Measurements from ENCODE around the gene PSMC2. TPM values are rescaled to one million over a fixed set of nuclear protein-coding genes. Genes with fewer than 3 reads are reported as not detected.
A peak's percentile ranks its signal among the peaks of the same experiment; 100 is the strongest.

PSMC2 gene
- polyA plus RNA-seq, 3 donors = 61.4 to 120 (median 104) TPM

DNA sequence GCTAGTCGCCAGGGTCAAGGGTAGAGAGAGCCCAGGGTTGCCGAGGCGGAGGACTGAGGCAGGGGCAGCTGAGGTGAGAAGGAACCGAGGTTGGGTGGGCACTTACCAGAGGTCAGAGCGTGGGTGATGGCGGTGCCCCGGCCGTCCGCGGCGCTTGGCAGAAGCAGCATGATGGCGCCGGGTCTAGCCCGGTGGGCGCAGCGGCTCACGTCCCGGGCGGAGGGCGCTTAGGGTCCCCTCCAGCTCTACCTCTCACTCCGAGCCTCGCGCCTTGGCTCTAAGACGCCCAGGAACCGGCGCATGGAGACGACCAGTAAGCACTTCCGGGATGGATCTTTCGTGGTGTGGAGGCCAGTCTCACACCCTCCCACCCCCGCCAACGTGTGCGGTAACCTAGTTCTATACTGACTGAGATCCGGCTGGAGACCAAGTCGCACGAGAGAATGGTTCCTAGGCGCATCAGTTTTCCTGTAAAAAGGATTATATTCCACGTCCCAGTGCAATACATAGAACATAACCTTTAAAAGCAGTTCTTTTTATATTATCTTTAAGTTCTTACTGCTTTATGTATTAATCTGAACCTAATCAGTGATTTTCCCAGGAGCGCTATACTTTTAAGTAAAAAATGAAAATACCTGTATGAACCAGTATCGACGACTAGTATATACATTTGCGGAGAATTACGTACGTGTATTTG, 2.8 kb upstream of the PSMC2 start, which contains the start of gene DNAJC2:
Gene DNAJC2, minus strand, starts transcription at position 315 of the 697 bp plus-strand sequence. Its CDS starts 145 bp downstream, at position 170.
- Histone ChIP-seq H3K9me3 (replicated peaks in 1 of 2; ENCODE audit: control insufficient read depth in 1 of 2, insufficient read depth in 1 of 2, low read length in 2 of 2) (no peaks in the 10 kb centered on the region), H3K27me3 (ENCODE audit: control insufficient read depth in 2 of 2, insufficient read depth in 2 of 2, low read length in 2 of 2) (no peaks in the 10 kb centered on the region), H4K20me1 (ENCODE audit: insufficient read depth, low read length) (no peaks in the 10 kb centered on the region), H3K4me2 (replicated peaks; ENCODE audit: extremely low read depth, low read length, poor library complexity, severe bottlenecking) (peak within 1 kb of the TSS; percentile 97), H3K27ac (ENCODE audit: low read depth in 1 of 2, low read length in 2 of 2) (peak within 1 kb of the TSS; percentile 88 to 95), H3K79me2 (ENCODE audit: insufficient read depth, low read length) (peaks cover 82% of the 10 kb centered on the region), H3K4me1 (ENCODE audit: control insufficient read depth in 1 of 2, insufficient read depth in 2 of 2, low read length in 2 of 2) (peaks cover 33 to 55% of the 10 kb centered on the region in 2 donors), H3K36me3 (replicated peaks in 1 of 2; ENCODE audit: control insufficient read depth in 1 of 2, insufficient read depth in 2 of 2, low read length in 2 of 2) (peaks cover 21 to 23% of the 10 kb centered on the region in 2 donors), H2AFZ (ENCODE audit: insufficient read depth, low read depth, low read length, poor library complexity, severe bottlenecking) (peak within 1 kb of the TSS; percentile 98), H3K9ac (ENCODE audit: insufficient read depth, low read length, poor library complexity, severe bottlenecking) (peak within 1 kb of the TSS; percentile 95), H3K4me3 (replicated peaks in 1 of 3; ENCODE audit: low read depth in 2 of 3, low read length in 3 of 3) (peak within 1 kb of the TSS; percentile 78 to 98 (median 90))
- H3K36me3 Mint-ChIP-seq = peaks cover 23 to 25% of the 10 kb centered on the region in 2 donors
- H3K4me1 Mint-ChIP-seq = peaks cover 52% of the 10 kb centered on the region
- no peak for TF ChIP-seq CTCF (IDR thresholded peaks at IDR 0.05)
- peak; percentile 86 to 89 (median 88) for DNase-seq
- H3K9me3 Mint-ChIP-seq = no peaks in the 10 kb centered on the region
- peak within 1 kb of the TSS; percentile 96 to 98 for H3K4me3 Mint-ChIP-seq
- WGBS (ENCODE audit: insufficient coverage) = 0% methylated on average over 35 of the region's 43 CpGs
- intact Hi-C loops (cut with micrococcal nuclease) = loop anchor here in 1 of 2 donors (5.0 kb wide), 1 partner anchor 47 kb away; the partner anchor contains the start of gene PMPCB
- H3K27me3 Mint-ChIP-seq (ENCODE audit: low read depth in 3 of 3) = no peaks in the 10 kb centered on the region
- peak within 1 kb of the TSS; percentile 93 to 97 (median 95) for H3K27ac Mint-ChIP-seq

DNA sequence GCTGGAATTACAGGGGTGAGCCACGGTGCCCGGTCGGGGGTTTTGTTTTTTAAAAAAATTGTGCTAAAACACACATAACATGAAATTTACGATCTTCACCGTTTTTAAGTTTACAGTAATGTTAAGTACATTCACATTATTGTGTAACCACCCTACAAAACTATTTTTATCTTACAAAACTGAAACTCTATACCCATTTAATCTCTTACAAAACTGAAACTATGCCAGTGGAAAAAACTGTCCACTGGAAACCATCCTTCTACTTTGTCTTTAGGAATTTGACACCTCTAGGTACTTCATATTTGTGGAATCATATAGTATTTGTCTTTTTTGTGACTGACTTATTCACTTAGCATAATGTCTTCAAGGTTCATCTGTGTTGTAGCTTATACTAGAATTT, 1.0 kb upstream of the PSMC2 start:
- DNase-seq = no peak
- no peak overlapping the region for H3K27ac ChIP-seq (ENCODE audit: low read depth in 1 of 2, low read length in 2 of 2)
- no peaks in the 10 kb centered on the region for H3K27me3 Mint-ChIP-seq (ENCODE audit: low read depth in 3 of 3)
- no CpG with 5 or more reads among the region's 5 CpGs for WGBS (ENCODE audit: insufficient coverage)
- H3K4me1 Mint-ChIP-seq = peaks cover 54% of the 10 kb centered on the region
- H3K27ac Mint-ChIP-seq = peak overlapping the region in 1 of 7 donors; percentile 95
- no peaks in the 10 kb centered on the region for H3K9me3 ChIP-seq (replicated peaks in 1 of 2; ENCODE audit: control insufficient read depth in 1 of 2, insufficient read depth in 1 of 2, low read length in 2 of 2)
- H3K4me3 ChIP-seq (replicated peaks in 1 of 3; ENCODE audit: low read depth in 2 of 3, low read length in 3 of 3) = no peak overlapping the region
- H4K20me1 ChIP-seq (ENCODE audit: insufficient read depth, low read length) = peaks cover 16% of the 10 kb centered on the region
- intact Hi-C loops (cut with micrococcal nuclease) = no loop called here
- H3K36me3 Mint-ChIP-seq = peaks cover 8 to 10% of the 10 kb centered on the region in 2 donors
- no peaks in the 10 kb centered on the region for H3K27me3 ChIP-seq (ENCODE audit: control insufficient read depth in 2 of 2, insufficient read depth in 2 of 2, low read length in 2 of 2)
- peak overlapping the region in 1 of 2 donors; percentile 48 for H3K4me3 Mint-ChIP-seq
- no peak overlapping the region for H3K9ac ChIP-seq (ENCODE audit: insufficient read depth, low read length, poor library complexity, severe bottlenecking)
- H3K36me3 ChIP-seq (replicated peaks in 1 of 2; ENCODE audit: control insufficient read depth in 1 of 2, insufficient read depth in 2 of 2, low read length in 2 of 2) = peaks cover 11 to 16% of the 10 kb centered on the region in 2 donors
- H2AFZ ChIP-seq (ENCODE audit: insufficient read depth, low read depth, low read length, poor library complexity, severe bottlenecking) = peak overlapping the region; percentile 95
- peak overlapping the region; percentile 91 for H3K4me2 ChIP-seq (replicated peaks; ENCODE audit: extremely low read depth, low read length, poor library complexity, severe bottlenecking)
- H3K4me1 ChIP-seq (ENCODE audit: control insufficient read depth in 1 of 2, insufficient read depth in 2 of 2, low read length in 2 of 2) = peaks cover 42 to 66% of the 10 kb centered on the region in 2 donors
- no peak for TF ChIP-seq CTCF (IDR thresholded peaks at IDR 0.05)
- peaks cover 85% of the 10 kb centered on the region for H3K79me2 ChIP-seq (ENCODE audit: insufficient read depth, low read length)
- H3K9me3 Mint-ChIP-seq = no peaks in the 10 kb centered on the region

Measured in CD14-positive monocyte (primary cell).